ENCODE results near the gene SLIT1.

SLIT1 gene

DNA sequence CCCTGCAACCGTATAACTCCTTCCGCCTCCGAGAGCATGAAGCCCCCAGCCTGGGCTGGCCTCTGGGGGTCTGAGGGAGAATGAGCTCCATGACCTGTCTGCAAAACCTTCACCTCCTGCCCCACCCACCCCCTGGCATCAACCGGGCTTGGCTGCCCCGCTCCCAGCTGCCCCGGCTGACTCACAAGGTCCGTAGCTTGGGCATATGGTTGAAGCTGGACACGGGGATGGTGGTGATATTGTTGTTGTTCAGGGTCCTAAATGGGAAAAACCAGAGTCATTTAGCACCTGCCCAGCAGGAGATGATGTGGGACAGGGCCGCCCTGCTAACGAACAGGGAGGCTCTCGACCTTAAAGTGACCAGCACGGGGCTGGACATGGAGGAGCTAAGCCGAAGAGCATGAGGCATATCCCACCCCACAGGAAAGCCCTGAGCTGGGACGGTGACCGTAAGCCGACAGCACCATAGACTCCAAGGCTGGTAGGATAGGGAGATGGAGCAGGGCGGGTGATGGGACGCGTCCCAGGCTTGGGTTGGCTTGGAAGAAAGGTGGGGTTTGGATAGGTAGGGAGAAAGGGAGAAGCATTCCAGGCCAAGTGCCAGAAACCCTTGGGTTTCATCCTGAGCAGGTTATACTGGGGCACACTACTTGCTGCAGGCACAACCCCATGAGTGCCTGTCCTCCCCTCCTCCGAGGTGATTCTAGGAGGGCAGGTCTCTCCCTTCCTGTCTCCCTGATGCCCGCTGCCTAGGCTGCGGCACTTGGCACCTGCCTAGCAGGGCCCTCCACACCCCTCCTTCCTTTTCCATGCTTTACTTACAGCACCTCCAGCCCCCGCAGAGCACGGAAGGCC lies 121.5 kb downstream of the SLIT1 start:
- no peak for ATAC-seq
- no peak for TF ChIP-seq ZFP3 (CRISPR knock-in tag; IDR thresholded peaks at IDR 0.05)
- no peak for TF ChIP-seq RARB (CRISPR knock-in tag; IDR thresholded peaks at IDR 0.05)
- no peak for TF ChIP-seq ISL1 (CRISPR knock-in tag; IDR thresholded peaks at IDR 0.05)
- no peak for TF ChIP-seq ARNTL (CRISPR knock-in tag; IDR thresholded peaks at IDR 0.05; ENCODE audit: borderline replicate concordance, low read depth)
- no peak for TF ChIP-seq ZNF70 (CRISPR knock-in tag; IDR thresholded peaks at IDR 0.05)
- no peak for TF ChIP-seq CSDC2 (CRISPR knock-in tag; IDR thresholded peaks at IDR 0.05)
- TF ChIP-seq, protein P1, sequence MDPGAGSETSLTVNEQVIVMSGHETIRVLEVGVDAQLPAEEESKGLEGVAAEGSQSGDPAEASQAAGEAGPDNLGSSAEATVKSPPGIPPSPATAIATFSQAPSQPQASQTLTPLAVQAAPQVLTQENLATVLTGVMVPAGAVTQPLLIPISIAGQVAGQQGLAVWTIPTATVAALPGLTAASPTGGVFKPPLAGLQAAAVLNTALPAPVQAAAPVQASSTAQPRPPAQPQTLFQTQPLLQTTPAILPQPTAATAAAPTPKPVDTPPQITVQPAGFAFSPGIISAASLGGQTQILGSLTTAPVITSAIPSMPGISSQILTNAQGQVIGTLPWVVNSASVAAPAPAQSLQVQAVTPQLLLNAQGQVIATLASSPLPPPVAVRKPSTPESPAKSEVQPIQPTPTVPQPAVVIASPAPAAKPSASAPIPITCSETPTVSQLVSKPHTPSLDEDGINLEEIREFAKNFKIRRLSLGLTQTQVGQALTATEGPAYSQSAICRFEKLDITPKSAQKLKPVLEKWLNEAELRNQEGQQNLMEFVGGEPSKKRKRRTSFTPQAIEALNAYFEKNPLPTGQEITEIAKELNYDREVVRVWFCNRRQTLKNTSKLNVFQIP (CRISPR knock-in tag; IDR thresholded peaks at IDR 0.05; ENCODE audit: borderline replicate concordance, low read depth), result no peak
- no peak for TF ChIP-seq GLIS3 (CRISPR knock-in tag; IDR thresholded peaks at IDR 0.05)
- TF ChIP-seq, protein P2, sequence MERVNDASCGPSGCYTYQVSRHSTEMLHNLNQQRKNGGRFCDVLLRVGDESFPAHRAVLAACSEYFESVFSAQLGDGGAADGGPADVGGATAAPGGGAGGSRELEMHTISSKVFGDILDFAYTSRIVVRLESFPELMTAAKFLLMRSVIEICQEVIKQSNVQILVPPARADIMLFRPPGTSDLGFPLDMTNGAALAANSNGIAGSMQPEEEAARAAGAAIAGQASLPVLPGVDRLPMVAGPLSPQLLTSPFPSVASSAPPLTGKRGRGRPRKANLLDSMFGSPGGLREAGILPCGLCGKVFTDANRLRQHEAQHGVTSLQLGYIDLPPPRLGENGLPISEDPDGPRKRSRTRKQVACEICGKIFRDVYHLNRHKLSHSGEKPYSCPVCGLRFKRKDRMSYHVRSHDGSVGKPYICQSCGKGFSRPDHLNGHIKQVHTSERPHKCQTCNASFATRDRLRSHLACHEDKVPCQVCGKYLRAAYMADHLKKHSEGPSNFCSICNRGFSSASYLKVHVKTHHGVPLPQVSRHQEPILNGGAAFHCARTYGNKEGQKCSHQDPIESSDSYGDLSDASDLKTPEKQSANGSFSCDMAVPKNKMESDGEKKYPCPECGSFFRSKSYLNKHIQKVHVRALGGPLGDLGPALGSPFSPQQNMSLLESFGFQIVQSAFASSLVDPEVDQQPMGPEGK (CRISPR knock-in tag; IDR thresholded peaks at IDR 0.05; ENCODE audit: borderline replicate concordance), result no peak
- no peak for TF ChIP-seq ZNF565 (CRISPR knock-in tag; conservative IDR thresholded peaks at IDR 0.05; ENCODE audit: low read depth)
- TF ChIP-seq, protein P3, sequence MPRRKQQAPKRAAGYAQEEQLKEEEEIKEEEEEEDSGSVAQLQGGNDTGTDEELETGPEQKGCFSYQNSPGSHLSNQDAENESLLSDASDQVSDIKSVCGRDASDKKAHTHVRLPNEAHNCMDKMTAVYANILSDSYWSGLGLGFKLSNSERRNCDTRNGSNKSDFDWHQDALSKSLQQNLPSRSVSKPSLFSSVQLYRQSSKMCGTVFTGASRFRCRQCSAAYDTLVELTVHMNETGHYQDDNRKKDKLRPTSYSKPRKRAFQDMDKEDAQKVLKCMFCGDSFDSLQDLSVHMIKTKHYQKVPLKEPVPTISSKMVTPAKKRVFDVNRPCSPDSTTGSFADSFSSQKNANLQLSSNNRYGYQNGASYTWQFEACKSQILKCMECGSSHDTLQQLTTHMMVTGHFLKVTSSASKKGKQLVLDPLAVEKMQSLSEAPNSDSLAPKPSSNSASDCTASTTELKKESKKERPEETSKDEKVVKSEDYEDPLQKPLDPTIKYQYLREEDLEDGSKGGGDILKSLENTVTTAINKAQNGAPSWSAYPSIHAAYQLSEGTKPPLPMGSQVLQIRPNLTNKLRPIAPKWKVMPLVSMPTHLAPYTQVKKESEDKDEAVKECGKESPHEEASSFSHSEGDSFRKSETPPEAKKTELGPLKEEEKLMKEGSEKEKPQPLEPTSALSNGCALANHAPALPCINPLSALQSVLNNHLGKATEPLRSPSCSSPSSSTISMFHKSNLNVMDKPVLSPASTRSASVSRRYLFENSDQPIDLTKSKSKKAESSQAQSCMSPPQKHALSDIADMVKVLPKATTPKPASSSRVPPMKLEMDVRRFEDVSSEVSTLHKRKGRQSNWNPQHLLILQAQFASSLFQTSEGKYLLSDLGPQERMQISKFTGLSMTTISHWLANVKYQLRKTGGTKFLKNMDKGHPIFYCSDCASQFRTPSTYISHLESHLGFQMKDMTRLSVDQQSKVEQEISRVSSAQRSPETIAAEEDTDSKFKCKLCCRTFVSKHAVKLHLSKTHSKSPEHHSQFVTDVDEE (CRISPR knock-in tag; IDR thresholded peaks at IDR 0.05), result no peak
- TF ChIP-seq ESRRG (CRISPR knock-in tag; IDR thresholded peaks at IDR 0.05), result no peak
- TF ChIP-seq, protein P4, sequence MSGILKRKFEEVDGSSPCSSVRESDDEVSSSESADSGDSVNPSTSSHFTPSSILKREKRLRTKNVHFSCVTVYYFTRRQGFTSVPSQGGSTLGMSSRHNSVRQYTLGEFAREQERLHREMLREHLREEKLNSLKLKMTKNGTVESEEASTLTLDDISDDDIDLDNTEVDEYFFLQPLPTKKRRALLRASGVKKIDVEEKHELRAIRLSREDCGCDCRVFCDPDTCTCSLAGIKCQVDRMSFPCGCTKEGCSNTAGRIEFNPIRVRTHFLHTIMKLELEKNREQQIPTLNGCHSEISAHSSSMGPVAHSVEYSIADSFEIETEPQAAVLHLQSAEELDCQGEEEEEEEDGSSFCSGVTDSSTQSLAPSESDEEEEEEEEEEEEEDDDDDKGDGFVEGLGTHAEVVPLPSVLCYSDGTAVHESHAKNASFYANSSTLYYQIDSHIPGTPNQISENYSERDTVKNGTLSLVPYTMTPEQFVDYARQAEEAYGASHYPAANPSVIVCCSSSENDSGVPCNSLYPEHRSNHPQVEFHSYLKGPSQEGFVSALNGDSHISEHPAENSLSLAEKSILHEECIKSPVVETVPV (CRISPR knock-in tag; IDR thresholded peaks at IDR 0.05), result no peak
- no peak for TF ChIP-seq TOX (CRISPR knock-in tag; IDR thresholded peaks at IDR 0.05; ENCODE audit: borderline replicate concordance)
- no peak for TF ChIP-seq ZNF8 (CRISPR knock-in tag; IDR thresholded peaks at IDR 0.05)
- TF ChIP-seq, protein P5, sequence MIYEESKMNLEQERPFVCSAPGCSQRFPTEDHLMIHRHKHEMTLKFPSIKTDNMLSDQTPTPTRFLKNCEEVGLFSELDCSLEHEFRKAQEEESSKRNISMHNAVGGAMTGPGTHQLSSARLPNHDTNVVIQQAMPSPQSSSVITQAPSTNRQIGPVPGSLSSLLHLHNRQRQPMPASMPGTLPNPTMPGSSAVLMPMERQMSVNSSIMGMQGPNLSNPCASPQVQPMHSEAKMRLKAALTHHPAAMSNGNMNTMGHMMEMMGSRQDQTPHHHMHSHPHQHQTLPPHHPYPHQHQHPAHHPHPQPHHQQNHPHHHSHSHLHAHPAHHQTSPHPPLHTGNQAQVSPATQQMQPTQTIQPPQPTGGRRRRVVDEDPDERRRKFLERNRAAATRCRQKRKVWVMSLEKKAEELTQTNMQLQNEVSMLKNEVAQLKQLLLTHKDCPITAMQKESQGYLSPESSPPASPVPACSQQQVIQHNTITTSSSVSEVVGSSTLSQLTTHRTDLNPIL (CRISPR knock-in tag; IDR thresholded peaks at IDR 0.05; ENCODE audit: low read depth), result no peak
- no peak for TF ChIP-seq ZC3H10 (CRISPR knock-in tag; IDR thresholded peaks at IDR 0.05)
- TF ChIP-seq BACH2 (CRISPR knock-in tag; IDR thresholded peaks at IDR 0.05; ENCODE audit: borderline replicate concordance), result no peak
- TF ChIP-seq PPARA (CRISPR knock-in tag; IDR thresholded peaks at IDR 0.05; ENCODE audit: borderline replicate concordance), result no peak

DNA sequence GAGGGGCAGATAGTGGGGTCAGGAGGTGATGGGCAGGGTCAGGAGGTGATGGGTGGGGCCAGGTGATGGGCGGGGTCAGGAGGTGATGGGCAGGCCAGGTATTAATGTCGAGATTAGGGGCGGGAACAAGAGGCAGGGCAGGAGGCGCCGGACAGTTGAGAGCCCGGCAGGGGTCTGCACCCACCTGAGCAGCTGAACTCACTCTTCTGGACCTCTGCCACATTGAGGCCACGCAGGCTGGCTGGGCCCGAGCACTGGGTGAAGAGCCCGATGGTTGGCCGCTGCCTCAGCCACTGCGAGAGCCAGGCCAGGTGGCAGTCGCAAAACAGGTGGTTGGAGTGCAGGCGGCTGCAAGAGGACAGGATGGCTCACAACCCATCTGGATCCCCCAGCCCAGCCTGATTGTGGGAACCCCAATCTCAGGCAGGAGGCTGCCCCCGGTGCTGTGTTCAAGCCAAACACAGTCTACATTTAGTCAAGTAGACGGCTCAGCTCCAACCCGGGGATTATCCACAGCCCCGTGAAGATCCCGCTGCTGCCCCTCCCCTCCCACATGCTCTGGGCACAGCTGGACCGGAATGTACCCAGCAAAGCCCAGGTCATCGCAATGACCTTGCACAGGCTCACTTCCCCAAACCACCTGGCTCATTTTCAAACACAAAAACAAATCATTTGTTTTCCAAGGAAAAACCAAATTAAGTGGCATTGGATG lies 122.3 kb downstream of the SLIT1 start:
- ATAC-seq, result no peak
- no peak for TF ChIP-seq BACH2 (CRISPR knock-in tag; IDR thresholded peaks at IDR 0.05; ENCODE audit: borderline replicate concordance)
- TF ChIP-seq ZFP3 (CRISPR knock-in tag; IDR thresholded peaks at IDR 0.05), result no peak

DNA sequence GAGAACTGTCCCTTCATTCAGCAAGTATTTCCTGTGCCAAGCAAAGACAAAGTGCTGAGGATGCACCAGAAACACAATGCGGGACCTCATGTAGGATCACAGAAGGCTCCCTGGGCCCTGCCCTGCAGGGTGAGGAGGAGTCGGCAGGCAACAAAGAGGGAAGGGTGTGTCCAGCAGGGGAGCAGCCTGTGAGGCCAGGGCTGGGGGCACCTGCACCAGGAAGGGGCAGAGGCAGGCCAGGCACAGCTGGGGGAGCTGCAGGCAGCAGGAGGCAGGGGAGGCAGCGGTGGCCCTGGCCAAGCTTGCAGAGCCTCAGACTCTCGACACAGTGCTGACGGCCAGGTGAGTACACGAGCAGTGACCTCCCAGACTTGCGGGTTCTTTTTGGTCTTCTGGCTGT lies 123.3 kb downstream of the SLIT1 start:
- no peak for ATAC-seq
- TF ChIP-seq, protein P3 (CRISPR knock-in tag; IDR thresholded peaks at IDR 0.05), result no peak
- no peak for TF ChIP-seq TOX (CRISPR knock-in tag; IDR thresholded peaks at IDR 0.05; ENCODE audit: borderline replicate concordance)
- TF ChIP-seq ZNF565 (CRISPR knock-in tag; conservative IDR thresholded peaks at IDR 0.05; ENCODE audit: low read depth), result no peak
- no peak for TF ChIP-seq OSR1 (CRISPR knock-in tag; IDR thresholded peaks at IDR 0.05)
- TF ChIP-seq ZC3H10 (CRISPR knock-in tag; IDR thresholded peaks at IDR 0.05), result no peak
- no peak for TF ChIP-seq ZNF8 (CRISPR knock-in tag; IDR thresholded peaks at IDR 0.05)
- TF ChIP-seq, protein P1 (CRISPR knock-in tag; IDR thresholded peaks at IDR 0.05; ENCODE audit: borderline replicate concordance, low read depth), result no peak
- no peak for TF ChIP-seq ZNF70 (CRISPR knock-in tag; IDR thresholded peaks at IDR 0.05)
- no peak for TF ChIP-seq ISL1 (CRISPR knock-in tag; IDR thresholded peaks at IDR 0.05)
